ENCODE data around the gene CD180. TPM values are rescaled to one million over a fixed set of nuclear protein-coding genes. Genes with fewer than 3 reads are reported as not detected.
A peak's percentile ranks its signal among the peaks of the same experiment; 100 is the strongest.

Gene CD180
- total RNA-seq, 6 experiments from 2014 or later, result not detected

DNA sequence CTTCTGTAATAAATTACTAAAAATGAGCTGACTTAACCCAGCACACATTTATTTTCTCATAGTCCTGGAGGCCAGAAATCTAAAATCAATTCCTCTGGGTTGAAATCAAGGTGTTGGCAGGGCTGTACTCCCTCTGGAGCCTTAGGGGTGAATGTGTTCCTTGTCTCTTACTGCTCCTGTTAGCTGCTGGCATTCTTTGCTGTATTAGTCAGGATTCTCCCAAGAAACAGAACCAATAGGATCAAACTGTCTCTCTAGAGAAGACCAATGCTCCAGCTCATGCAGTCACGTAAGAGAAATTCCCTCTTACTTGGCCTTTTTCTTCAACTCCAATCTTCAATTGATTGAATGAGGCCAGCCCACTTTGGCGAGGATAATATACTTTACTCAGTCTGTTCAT is 15.3 kb upstream of the CD180 start:
- DNase-seq, result peak; percentile 82
- peaks cover 2% of the 10 kb centered on the region; the same call in 1 of the 2 replicates for H3K27me3 Mint-ChIP-seq (ENCODE audit: insufficient read depth)
- TF ChIP-seq, protein P1, sequence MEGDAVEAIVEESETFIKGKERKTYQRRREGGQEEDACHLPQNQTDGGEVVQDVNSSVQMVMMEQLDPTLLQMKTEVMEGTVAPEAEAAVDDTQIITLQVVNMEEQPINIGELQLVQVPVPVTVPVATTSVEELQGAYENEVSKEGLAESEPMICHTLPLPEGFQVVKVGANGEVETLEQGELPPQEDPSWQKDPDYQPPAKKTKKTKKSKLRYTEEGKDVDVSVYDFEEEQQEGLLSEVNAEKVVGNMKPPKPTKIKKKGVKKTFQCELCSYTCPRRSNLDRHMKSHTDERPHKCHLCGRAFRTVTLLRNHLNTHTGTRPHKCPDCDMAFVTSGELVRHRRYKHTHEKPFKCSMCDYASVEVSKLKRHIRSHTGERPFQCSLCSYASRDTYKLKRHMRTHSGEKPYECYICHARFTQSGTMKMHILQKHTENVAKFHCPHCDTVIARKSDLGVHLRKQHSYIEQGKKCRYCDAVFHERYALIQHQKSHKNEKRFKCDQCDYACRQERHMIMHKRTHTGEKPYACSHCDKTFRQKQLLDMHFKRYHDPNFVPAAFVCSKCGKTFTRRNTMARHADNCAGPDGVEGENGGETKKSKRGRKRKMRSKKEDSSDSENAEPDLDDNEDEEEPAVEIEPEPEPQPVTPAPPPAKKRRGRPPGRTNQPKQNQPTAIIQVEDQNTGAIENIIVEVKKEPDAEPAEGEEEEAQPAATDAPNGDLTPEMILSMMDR (IDR thresholded peaks at IDR 0.05), result no peak
- H3K4me3 Mint-ChIP-seq, result no peak overlapping the region
- no peaks in the 10 kb centered on the region for H3K36me3 Mint-ChIP-seq (ENCODE audit: low read depth)
- H3K27ac Mint-ChIP-seq, result no peak overlapping the region
- H3K4me1 Mint-ChIP-seq (ENCODE audit: low read depth), result peaks cover 62% of the 10 kb centered on the region
- no peaks in the 10 kb centered on the region for H3K9me3 Mint-ChIP-seq

GRCh38 chr5:67209141-67209771 is 12.7 kb upstream of the CD180 start:
- no peaks in the 10 kb centered on the region for H3K36me3 Mint-ChIP-seq (ENCODE audit: low read depth)
- H3K27ac Mint-ChIP-seq, result no peak overlapping the region
- H3K27me3 Mint-ChIP-seq (ENCODE audit: insufficient read depth), result peaks cover 4% of the 10 kb centered on the region; the same call in 1 of the 2 replicates
- DNase-seq, result peak; percentile 64
- H3K4me1 Mint-ChIP-seq (ENCODE audit: low read depth), result peaks cover 64% of the 10 kb centered on the region
- TF ChIP-seq, protein P1 (IDR thresholded peaks at IDR 0.05), result peak; percentile 90
- no peak overlapping the region for H3K4me3 Mint-ChIP-seq
- H3K9me3 Mint-ChIP-seq, result no peaks in the 10 kb centered on the region

GRCh38 chr5:67208403-67208802 is 11.8 kb upstream of the CD180 start:
- H3K27me3 Mint-ChIP-seq (ENCODE audit: insufficient read depth), result peaks cover 5% of the 10 kb centered on the region; the same call in 1 of the 2 replicates
- no peak for DNase-seq
- no peaks in the 10 kb centered on the region for H3K36me3 Mint-ChIP-seq (ENCODE audit: low read depth)
- TF ChIP-seq, protein P1 (IDR thresholded peaks at IDR 0.05), result no peak
- H3K4me1 Mint-ChIP-seq (ENCODE audit: low read depth), result peaks cover 64% of the 10 kb centered on the region
- no peak overlapping the region for H3K4me3 Mint-ChIP-seq
- H3K9me3 Mint-ChIP-seq, result no peaks in the 10 kb centered on the region
- no peak overlapping the region for H3K27ac Mint-ChIP-seq

DNA sequence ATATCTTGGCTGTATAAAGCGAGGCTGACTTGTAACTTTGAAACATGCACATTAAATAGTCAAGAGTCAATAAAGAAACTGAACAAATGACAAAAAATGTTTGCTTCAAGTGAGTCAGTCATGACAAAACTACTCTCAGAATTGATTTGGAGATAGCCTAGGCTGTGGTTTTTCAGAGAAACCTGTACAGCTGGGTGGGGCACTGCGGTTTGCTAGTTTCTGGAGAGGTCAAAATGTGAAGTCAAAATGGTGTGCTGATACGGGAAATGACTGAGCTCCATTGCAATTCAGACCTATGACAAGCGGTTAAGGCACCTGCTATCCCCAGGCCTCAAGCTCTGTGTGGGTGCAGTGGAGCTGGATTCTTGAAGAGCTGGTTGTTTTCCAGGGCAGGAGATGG is 10.3 kb upstream of the CD180 start:
- Mint-ChIP-seq H3K4me1 (ENCODE audit: low read depth) (peaks cover 56% of the 10 kb centered on the region), H3K4me3 (0 out of 2 replicates have a peak overlapping the region, but pooled peaks have one; percentile 2), H3K9me3 (no peaks in the 10 kb centered on the region), H3K27me3 (ENCODE audit: insufficient read depth) (peaks cover 5% of the 10 kb centered on the region; the same call in 1 of the 2 replicates), H3K27ac (peak overlapping the region; percentile 16; the same call in 1 of the 2 replicates), H3K36me3 (ENCODE audit: low read depth) (no peaks in the 10 kb centered on the region)
- TF ChIP-seq, protein P1 (IDR thresholded peaks at IDR 0.05), result no peak
- peak; percentile 84 for DNase-seq

GRCh38 chr5:67206461-67206860 is 9.9 kb upstream of the CD180 start:
- peaks cover 5% of the 10 kb centered on the region; the same call in 1 of the 2 replicates for H3K27me3 Mint-ChIP-seq (ENCODE audit: insufficient read depth)
- H3K4me1 Mint-ChIP-seq (ENCODE audit: low read depth), result peaks cover 51% of the 10 kb centered on the region
- peak overlapping the region; percentile 16; the same call in 1 of the 2 replicates for H3K27ac Mint-ChIP-seq
- H3K4me3 Mint-ChIP-seq, result 0 out of 2 replicates have a peak overlapping the region, but pooled peaks have one; percentile 2
- TF ChIP-seq, protein P1 (IDR thresholded peaks at IDR 0.05), result no peak
- H3K36me3 Mint-ChIP-seq (ENCODE audit: low read depth), result no peaks in the 10 kb centered on the region
- no peak for DNase-seq
- no peaks in the 10 kb centered on the region for H3K9me3 Mint-ChIP-seq
